Nephron (organoid): ENCODE data around the gene TRIM43.
"Not testable (repeated sequence)": the region's sequence is repeated elsewhere in the genome, so short reads cannot be mapped to it uniquely, and the experiment has no call there.

Source experiments
- H3K27ac Mint-ChIP-seq, 3 experiments: 2 replicates each; pipeline ENCODE4 v1.8.0; 2020; ENCODE audit warnings: mixed read lengths in 3 of 3, mild to moderate bottlenecking in 2 of 3, moderate library complexity in 1 of 3
- H3K27me3 Mint-ChIP-seq: 2 replicates; pipeline ENCODE4 v1.8.0; 2021; ENCODE audit warnings: low read depth, mild to moderate bottlenecking, moderate library complexity, mixed read lengths
- H3K36me3 Mint-ChIP-seq: 2 replicates; pipeline ENCODE4 v1.8.0; 2020; ENCODE audit warnings: low read depth, mixed read lengths
- H3K4me1 Mint-ChIP-seq: 2 replicates; pipeline ENCODE4 v1.8.0; 2020; ENCODE audit warnings: mixed read lengths
- H3K4me3 Mint-ChIP-seq, 3 experiments: 2 replicates each; pipeline ENCODE4 v1.8.0; 2020; ENCODE audit warnings: mild to moderate bottlenecking in 3 of 3, mixed read lengths in 3 of 3, moderate library complexity in 2 of 3
- H3K9me3 Mint-ChIP-seq: 2 replicates; pipeline ENCODE4 v1.8.0; 2020; ENCODE audit warnings: mixed read lengths
- TF ChIP-seq, protein P1 (sequence below), 3 experiments: fragments of 200-600 bp; sonication (generic); IDR thresholded peaks; one replicate each; pipeline ENCODE4 v1.5.0; 2021; ENCODE audit warnings: antibody characterized with exemption in 3 of 3; ENCODE audit not compliant: unreplicated experiment in 3 of 3

The TRIM43 gene

DNA sequence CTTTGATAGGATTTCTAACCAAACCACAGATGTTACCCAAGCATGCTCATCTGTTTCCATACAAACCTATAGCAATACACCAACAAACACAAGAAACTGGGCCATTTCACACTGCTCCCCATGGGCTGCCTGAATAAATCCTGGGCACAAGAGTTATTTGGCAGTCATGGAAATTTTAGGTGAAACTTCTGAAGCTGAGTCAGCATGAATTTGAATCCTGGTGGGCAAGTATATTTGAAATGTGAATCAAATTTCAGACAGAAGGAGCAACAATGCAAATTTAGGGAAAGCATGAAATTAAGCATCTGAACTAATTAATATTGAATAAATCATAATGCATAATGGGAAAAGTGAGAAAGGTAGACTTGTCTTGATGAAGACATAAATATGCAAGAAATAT lies 15.9 kb upstream of the TRIM43 start:
- peaks cover 5% of the 10 kb centered on the region for H3K27me3 Mint-ChIP-seq
- no peak overlapping the region for H3K27ac Mint-ChIP-seq
- no peak overlapping the region for H3K4me3 Mint-ChIP-seq
- H3K9me3 Mint-ChIP-seq, result no peaks in the 10 kb centered on the region
- H3K4me1 Mint-ChIP-seq, result peaks cover 9% of the 10 kb centered on the region
- TF ChIP-seq, protein P1, sequence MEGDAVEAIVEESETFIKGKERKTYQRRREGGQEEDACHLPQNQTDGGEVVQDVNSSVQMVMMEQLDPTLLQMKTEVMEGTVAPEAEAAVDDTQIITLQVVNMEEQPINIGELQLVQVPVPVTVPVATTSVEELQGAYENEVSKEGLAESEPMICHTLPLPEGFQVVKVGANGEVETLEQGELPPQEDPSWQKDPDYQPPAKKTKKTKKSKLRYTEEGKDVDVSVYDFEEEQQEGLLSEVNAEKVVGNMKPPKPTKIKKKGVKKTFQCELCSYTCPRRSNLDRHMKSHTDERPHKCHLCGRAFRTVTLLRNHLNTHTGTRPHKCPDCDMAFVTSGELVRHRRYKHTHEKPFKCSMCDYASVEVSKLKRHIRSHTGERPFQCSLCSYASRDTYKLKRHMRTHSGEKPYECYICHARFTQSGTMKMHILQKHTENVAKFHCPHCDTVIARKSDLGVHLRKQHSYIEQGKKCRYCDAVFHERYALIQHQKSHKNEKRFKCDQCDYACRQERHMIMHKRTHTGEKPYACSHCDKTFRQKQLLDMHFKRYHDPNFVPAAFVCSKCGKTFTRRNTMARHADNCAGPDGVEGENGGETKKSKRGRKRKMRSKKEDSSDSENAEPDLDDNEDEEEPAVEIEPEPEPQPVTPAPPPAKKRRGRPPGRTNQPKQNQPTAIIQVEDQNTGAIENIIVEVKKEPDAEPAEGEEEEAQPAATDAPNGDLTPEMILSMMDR (IDR thresholded peaks at IDR 0.05; ENCODE audit: unreplicated experiment in 3 of 3), result no peak
- H3K36me3 Mint-ChIP-seq, result no peaks in the 10 kb centered on the region

DNA sequence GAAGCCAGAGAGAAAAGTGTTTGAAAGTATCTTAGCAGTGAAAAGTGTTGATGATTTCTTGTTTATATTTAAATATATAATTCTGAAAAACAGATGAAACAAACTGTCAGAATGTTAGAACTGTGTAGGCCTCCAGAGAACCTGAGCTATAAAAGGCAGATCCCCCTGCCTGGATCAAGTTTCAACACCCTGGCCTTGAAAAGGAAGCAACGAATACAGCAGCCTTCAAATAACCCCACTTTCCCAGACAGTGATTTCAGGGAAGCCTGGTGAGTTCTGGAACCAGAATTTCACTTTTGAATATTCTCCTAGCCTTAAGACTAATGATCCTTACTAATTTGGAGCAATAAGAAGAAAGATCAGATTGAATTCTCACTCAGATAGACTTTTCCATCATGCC lies 13.3 kb upstream of the TRIM43 start:
- Mint-ChIP-seq H3K27ac (peak overlapping the region in 1 of 3 experiments; percentile 33), H3K36me3 (no peaks in the 10 kb centered on the region), H3K4me3 (no peak overlapping the region), H3K4me1 (peaks cover 9% of the 10 kb centered on the region), H3K27me3 (peaks cover 4% of the 10 kb centered on the region), H3K9me3 (no peaks in the 10 kb centered on the region)
- TF ChIP-seq, protein P1 (IDR thresholded peaks at IDR 0.05; ENCODE audit: unreplicated experiment in 3 of 3), result no peak

DNA sequence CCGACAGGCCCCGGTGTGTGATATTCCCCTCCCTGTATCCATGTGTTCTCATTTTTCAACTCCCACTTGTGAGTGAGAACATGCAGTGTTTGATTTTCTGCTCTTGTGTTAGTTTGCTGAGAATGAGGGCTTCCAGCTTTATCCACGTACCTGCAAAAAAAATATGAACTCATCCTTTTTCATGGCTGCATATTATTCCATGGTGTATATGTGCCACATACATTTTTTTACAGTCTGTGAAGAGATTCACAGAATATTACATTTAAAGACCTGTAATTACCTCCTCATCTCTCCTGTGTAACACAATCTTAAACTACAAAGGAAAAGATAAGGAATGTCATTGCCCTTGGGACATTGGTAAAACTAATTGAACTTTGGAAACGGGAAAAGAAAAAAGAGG lies 8.3 kb upstream of the TRIM43 start:
- not testable (repeated sequence) for H3K36me3 Mint-ChIP-seq, H3K27me3 Mint-ChIP-seq, H3K4me1 Mint-ChIP-seq, H3K9me3 Mint-ChIP-seq, H3K4me3 Mint-ChIP-seq, H3K27ac Mint-ChIP-seq

DNA sequence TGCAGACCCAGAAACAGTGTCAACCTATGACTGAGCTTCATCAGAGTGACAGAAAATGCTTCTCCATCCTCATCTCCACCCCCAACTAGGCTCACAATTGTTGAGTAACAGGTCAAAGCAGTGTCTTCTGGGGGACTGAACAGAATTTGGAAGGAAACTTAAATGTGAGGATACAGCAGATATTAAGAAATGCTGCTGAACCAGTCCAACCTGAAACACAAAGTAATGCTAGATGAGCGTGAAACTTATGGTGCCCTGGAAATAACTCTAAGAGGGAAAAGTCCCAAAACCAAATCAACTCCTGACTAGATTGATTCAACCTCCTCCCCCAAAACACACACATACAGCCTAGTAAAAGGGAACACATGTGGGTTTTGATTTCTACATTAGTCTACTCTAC lies 7.5 kb upstream of the TRIM43 start:
- H3K27ac Mint-ChIP-seq, H3K36me3 Mint-ChIP-seq, H3K4me1 Mint-ChIP-seq, H3K27me3 Mint-ChIP-seq, H3K4me3 Mint-ChIP-seq, H3K9me3 Mint-ChIP-seq: not testable (repeated sequence)

DNA sequence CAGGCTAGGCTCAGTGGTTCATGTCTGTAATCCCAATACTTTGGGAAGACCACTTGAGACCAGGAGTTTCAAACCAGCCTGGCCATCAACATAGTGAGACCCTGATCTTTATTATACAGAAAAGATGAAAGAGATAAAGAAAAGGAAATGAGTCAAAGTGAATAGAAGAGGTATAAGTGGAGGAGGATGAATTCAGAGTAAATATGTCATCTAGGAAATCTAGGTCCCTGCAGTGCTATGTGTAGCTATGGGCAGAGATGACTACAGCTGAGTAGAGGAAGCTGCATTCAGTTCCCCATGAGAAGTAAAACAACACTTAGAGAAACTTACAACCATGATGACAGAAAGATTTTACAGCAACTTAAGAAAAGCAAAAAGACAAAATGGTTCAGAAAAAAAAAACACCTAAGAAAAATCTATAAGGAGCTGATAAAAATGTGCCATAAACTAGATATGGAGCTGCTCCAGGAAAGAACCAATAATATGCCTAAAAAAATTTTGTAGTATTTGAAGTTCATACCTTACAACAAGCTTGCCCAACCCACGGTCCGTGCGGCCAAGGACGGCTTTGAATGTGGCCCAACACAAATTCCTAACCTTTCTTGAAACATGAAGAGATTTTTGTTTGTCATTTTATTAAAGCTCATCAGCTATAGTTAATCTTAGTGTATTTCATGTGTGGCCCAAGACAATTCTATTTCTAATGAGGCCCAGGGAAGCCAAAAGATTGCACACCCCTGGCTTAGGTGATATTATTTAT lies 1.8 kb upstream of the TRIM43 start:
- H3K27ac Mint-ChIP-seq, H3K36me3 Mint-ChIP-seq, H3K4me3 Mint-ChIP-seq, H3K4me1 Mint-ChIP-seq, H3K27me3 Mint-ChIP-seq, H3K9me3 Mint-ChIP-seq: not testable (repeated sequence)

DNA sequence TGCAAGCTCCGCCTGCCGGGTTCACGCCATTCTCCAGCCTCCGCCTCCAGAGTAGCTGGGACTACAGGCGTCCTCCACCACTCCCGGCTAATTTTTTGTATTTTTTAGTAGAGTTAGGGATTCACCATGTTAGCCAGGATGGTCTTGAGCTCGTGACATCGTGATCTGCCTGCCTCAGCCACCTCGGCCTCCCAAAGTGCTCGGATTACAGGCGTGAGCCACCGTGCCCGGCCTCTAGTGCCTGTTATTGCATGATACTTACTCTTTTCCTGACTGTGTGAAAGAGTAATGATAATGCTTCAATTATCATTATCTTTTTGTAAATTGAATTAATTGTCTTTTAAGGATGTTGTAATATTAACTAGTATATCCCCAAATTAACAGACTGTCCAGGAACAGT lies 1.2 kb downstream of the TRIM43 start:
- H3K36me3 Mint-ChIP-seq, H3K4me1 Mint-ChIP-seq, H3K27ac Mint-ChIP-seq, H3K4me3 Mint-ChIP-seq, H3K9me3 Mint-ChIP-seq, H3K27me3 Mint-ChIP-seq: not testable (repeated sequence)

DNA sequence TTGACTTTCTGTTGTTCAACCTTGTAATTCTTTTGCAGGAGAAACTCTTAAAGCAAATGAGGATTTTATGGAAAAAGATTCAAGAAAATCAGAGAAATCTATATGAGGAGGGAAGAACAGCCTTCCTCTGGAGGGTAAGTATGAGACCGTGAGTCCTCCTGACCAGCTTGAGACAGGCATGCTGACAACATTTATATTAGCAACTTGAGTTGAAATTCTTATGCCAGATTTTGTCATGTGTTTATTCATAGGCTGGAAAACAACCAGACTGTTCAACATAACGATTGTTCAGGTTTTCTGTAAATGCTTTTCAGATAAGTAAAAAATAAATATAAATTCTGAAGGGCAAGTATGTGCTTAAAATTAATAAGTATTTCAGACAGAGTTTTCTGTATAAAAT lies 3.2 kb downstream of the TRIM43 start:
- not testable (repeated sequence) for H3K9me3 Mint-ChIP-seq, H3K27me3 Mint-ChIP-seq, H3K36me3 Mint-ChIP-seq, H3K27ac Mint-ChIP-seq, H3K4me3 Mint-ChIP-seq, H3K4me1 Mint-ChIP-seq

DNA sequence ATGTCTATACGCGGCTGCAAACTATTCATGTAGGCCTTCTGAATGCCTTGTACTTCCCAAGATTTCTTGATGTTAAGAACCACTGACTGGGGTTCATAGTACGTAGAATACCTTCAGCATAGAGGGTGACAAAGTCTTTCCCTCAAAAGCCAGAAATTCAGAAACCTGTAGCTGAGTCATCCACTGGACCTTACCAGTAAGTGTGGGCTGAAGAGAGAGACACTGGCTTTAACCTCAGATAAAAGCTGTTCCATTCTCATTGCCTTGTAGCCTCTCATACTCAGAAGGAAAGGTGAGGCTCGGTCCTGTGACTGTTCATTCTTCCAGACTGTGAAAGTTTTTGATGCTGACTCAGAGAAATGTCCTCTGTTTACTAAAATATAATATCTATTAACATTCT lies 9.5 kb downstream of the TRIM43 start:
- H3K27ac Mint-ChIP-seq, H3K4me3 Mint-ChIP-seq, H3K27me3 Mint-ChIP-seq, H3K36me3 Mint-ChIP-seq, H3K4me1 Mint-ChIP-seq, H3K9me3 Mint-ChIP-seq: not testable (repeated sequence)

DNA sequence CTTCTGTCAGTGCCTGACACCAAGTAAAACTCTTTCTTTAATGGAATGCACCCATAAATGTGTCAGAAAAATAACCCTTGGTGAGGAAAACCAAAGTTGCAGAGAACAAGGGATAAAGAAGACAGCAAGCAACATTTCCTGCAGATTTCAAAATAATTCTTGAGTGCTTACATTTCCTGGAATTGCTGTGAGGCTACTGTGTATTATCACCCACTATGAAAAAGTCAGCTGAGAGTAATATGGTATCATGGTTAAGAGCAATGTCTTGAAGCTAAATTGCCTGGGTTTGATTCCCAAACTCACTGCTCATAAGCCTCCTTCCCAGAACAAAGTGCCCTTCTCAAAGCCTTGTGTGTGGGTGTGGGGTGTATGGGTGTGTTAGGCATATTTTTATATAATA lies 10.3 kb downstream of the TRIM43 start:
- not testable (repeated sequence) for H3K9me3 Mint-ChIP-seq, H3K4me3 Mint-ChIP-seq, H3K27me3 Mint-ChIP-seq, H3K27ac Mint-ChIP-seq, H3K4me1 Mint-ChIP-seq, H3K36me3 Mint-ChIP-seq

DNA sequence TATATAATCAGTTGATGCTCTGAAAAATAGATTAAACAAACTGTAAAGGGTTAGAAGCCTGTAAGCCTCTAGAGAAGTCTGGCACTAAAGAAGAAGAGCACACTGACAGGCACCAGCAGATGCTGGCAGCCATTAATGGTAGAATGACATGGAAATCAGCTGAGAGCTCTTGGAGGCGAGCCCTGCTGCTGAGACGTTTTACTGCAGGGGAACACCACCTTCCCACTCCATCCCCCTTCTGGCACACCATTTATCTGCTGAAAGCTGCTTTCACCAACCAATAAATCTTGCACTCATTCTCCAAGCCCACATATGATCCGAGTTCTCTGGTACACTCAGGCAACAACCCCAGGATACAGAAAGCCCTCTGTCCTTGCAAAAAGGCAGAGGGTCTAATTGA lies 16.6 kb downstream of the TRIM43 start:
- not testable (repeated sequence) for H3K27ac Mint-ChIP-seq, H3K4me3 Mint-ChIP-seq, H3K9me3 Mint-ChIP-seq, H3K36me3 Mint-ChIP-seq, H3K27me3 Mint-ChIP-seq, H3K4me1 Mint-ChIP-seq

DNA sequence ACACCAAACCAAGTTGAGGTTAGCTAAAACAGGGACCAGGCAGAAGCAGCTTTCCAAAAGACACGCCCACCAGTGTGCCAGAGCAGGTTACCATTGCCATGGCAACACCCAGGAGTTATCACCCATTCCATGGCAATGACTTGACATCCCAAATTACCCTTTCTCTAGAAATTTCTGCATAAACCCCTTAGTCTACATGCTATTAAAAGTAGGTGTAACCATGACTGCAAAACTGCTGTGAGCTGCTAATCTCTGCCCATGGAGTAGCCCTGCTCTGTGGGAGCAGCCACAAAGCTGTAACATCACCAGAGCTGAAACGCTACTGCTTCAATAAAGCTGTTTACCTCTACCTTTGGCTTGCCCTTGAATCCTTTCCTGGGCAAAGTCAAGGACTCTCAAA lies 18.0 kb downstream of the TRIM43 start:
- H3K36me3 Mint-ChIP-seq, H3K27ac Mint-ChIP-seq, H3K4me3 Mint-ChIP-seq, H3K9me3 Mint-ChIP-seq, H3K27me3 Mint-ChIP-seq, H3K4me1 Mint-ChIP-seq: not testable (repeated sequence)

DNA sequence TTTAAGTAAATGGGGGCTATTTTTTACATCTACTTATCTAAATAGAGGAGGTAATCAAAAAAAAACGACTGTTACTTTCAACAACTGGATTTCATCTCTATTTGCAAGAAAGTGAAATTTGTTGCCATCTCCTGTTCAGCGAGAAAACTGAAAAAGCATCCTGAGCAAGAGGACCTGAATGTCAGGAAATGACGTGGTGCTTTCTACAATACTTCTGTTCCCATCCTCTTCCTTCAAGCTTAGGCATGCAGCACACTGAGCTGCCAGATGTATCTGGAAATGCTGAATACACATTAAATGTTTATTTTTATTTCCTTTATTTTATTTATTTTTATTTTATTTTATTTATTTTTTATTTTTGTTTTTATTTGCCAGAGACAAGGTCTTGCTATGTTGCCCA lies 21.2 kb downstream of the TRIM43 start:
- not testable (repeated sequence) for H3K36me3 Mint-ChIP-seq, H3K27me3 Mint-ChIP-seq, H3K27ac Mint-ChIP-seq, H3K4me3 Mint-ChIP-seq, H3K4me1 Mint-ChIP-seq, H3K9me3 Mint-ChIP-seq

DNA sequence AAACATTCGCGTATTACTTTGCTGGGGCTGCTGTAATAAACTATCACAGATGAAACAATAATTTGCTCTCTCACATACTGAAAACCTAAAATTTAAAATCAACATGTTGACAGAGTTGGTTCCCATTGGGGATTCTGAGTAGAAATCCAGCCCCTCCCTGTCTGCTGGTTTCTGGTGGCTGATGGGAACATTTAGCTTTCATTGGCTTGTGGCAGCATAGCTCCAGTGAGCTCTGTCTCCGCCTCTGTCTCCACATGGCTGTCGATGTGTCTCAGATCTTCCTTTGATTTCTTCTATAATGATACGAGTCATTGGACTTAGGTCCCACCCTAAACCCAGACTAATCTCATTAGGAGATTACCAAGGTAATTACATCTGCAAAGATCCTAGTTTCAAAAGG lies 30.9 kb downstream of the TRIM43 start:
- H3K9me3 Mint-ChIP-seq, H3K27me3 Mint-ChIP-seq, H3K36me3 Mint-ChIP-seq, H3K27ac Mint-ChIP-seq, H3K4me1 Mint-ChIP-seq, H3K4me3 Mint-ChIP-seq: not testable (repeated sequence)

DNA sequence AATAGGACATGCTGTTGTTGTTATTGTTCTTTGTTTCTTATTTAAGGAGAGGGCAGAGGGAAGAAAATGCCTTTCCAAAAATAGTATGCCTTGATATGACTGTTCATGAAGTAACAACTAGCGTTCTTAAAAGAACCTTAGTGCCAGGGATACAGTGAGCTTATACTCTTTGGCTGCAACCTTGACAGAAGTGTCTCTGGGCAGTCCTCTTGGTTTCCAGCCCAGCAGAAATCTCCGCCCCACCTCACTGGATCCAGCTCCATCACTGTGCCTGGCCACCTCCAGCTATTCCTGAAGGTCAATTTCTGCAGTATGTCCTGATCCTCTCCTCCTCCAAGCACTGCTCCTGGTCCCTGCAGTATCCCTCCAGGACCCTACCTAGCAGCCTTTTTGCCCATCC lies 39.2 kb downstream of the TRIM43 start:
- H3K36me3 Mint-ChIP-seq, H3K4me1 Mint-ChIP-seq, H3K27ac Mint-ChIP-seq, H3K27me3 Mint-ChIP-seq, H3K9me3 Mint-ChIP-seq, H3K4me3 Mint-ChIP-seq: not testable (repeated sequence)
